Neural cell (in vitro differentiated cells): ENCODE results near the gene PRKCE. TPM values are rescaled to one million over a fixed set of nuclear protein-coding genes. Genes with fewer than 3 reads are reported as not detected.
"Not testable (repeated sequence)": the region's sequence is repeated elsewhere in the genome, so short reads cannot be mapped to it uniquely, and the experiment has no call there.

ENCODE experiments used
- H2AFZ ChIP-seq: fragments of 200-600, 300-800 bp; sonication (generic), shearing (Covaris generic); 2 replicates; pipeline ENCODE4 v1.6.0; 2014; ENCODE audit warnings: low read depth, mild to moderate bottlenecking, antibody characterized with exemption, low read length, moderate library complexity
- H3F3A ChIP-seq: fragments of 200-600 bp; shearing (Covaris generic); 2 replicates; pipeline ENCODE4 v1.6.1; 2016; ENCODE audit warnings: mild to moderate bottlenecking, moderate library complexity, mixed read lengths, antibody characterized with exemption, low read length; ENCODE audit not compliant: insufficient read depth, poor library complexity, severe bottlenecking
- H3K27ac ChIP-seq: fragments of 200-600, 300-800 bp; sonication (generic), shearing (Covaris generic); 2 replicates; pipeline ENCODE4 v1.5.1; 2014; ENCODE audit warnings: mild to moderate bottlenecking, low read length, moderate library complexity
- H3K27me3 ChIP-seq: fragments of 300-800, 200-600 bp; sonication (generic), shearing (Covaris generic); 2 replicates; pipeline ENCODE4 v1.6.0; 2014; ENCODE audit warnings: mild to moderate bottlenecking, low read depth, low read length, moderate library complexity; ENCODE audit not compliant: insufficient read depth
- H3K36me3 ChIP-seq: fragments of 300-800, 200-600 bp; sonication (generic), shearing (Covaris generic); 2 replicates; pipeline ENCODE4 v1.5.1; 2014; ENCODE audit warnings: mild to moderate bottlenecking, antibody characterized with exemption, low read length, moderate library complexity; ENCODE audit not compliant: insufficient read depth
- H3K4me2 ChIP-seq: fragments of 300-800, 200-600 bp; sonication (generic), shearing (Covaris generic); 2 replicates; pipeline ENCODE4 v1.6.0; 2014; ENCODE audit warnings: mild to moderate bottlenecking, low read length
- H3K4me3 ChIP-seq: fragments of 300-800, 200-600 bp; sonication (generic), shearing (Covaris generic); 2 replicates; pipeline ENCODE4 v1.5.1; 2014; ENCODE audit warnings: mild to moderate bottlenecking, low read length, moderate library complexity
- H3K79me2 ChIP-seq: fragments of 200-600 bp; shearing (Covaris generic); replicated peaks from 2 replicates; pipeline ENCODE4 v1.6.0; 2014; ENCODE audit warnings: mild to moderate bottlenecking, low read length, moderate library complexity; ENCODE audit not compliant: insufficient read depth
- H3K9ac ChIP-seq: fragments of 300-800, 200-600 bp; sonication (generic), shearing (Covaris generic); 2 replicates; pipeline ENCODE4 v1.6.1; 2016; ENCODE audit warnings: mild to moderate bottlenecking, low read length, mixed read lengths
- H3K9me2 ChIP-seq: fragments of 200-600 bp; shearing (Covaris generic); 2 replicates; pipeline ENCODE4 v1.6.1; 2016; ENCODE audit warnings: mild to moderate bottlenecking, low read length, mixed read lengths; ENCODE audit not compliant: insufficient read depth
- H3K9me3 ChIP-seq: fragments of 200-600, 300-800 bp; sonication (generic), shearing (Covaris generic); 2 replicates; pipeline ENCODE4 v1.6.1; 2016; ENCODE audit warnings: mild to moderate bottlenecking, mixed run types, low read length, moderate library complexity, mixed read lengths
- H4K20me1 ChIP-seq: fragments of 200-600 bp; shearing (Covaris generic); 2 replicates; pipeline ENCODE4 v1.6.1; 2016; ENCODE audit warnings: mild to moderate bottlenecking, mixed run types; ENCODE audit not compliant: insufficient read depth
- CTCF ChIP-seq: fragments of 450-650 bp; IDR thresholded peaks from 2 replicates; pipeline ENCODE4 v1.5.1; 2014; ENCODE audit warnings: antibody characterized with exemption, mild to moderate bottlenecking, moderate library complexity; ENCODE audit not compliant: poor library complexity, severe bottlenecking
- EP300 ChIP-seq: fragments of 450-650 bp; conservative IDR thresholded peaks from 2 replicates; pipeline ENCODE4 v1.6.1; 2014; ENCODE audit warnings: antibody characterized with exemption, mild to moderate bottlenecking, moderate library complexity; ENCODE audit not compliant: poor library complexity, severe bottlenecking
- EZH2 ChIP-seq: fragments of 200-600, 300-800 bp; shearing (Covaris generic), sonication (generic); IDR thresholded peaks from 2 replicates; pipeline ENCODE4 v1.6.1; 2014; ENCODE audit warnings: antibody characterized with exemption, low read length, borderline replicate concordance, mild to moderate bottlenecking; ENCODE audit not compliant: insufficient read depth, poor library complexity, severe bottlenecking
- MXI1 ChIP-seq: fragments of 450-650 bp; conservative IDR thresholded peaks from 2 replicates; pipeline ENCODE4 v1.6.1; 2014; ENCODE audit warnings: antibody characterized with exemption, mild to moderate bottlenecking; ENCODE audit not compliant: poor library complexity, severe bottlenecking
- POLR2AphosphoS5 ChIP-seq: IDR thresholded peaks from 2 replicates; pipeline ENCODE4 v1.6.1; 2012
- RAD21 ChIP-seq: fragments of 450-650 bp; conservative IDR thresholded peaks from 2 replicates; pipeline ENCODE4 v1.6.1; 2014; ENCODE audit warnings: antibody characterized with exemption, mild to moderate bottlenecking, moderate library complexity
- REST ChIP-seq: IDR thresholded peaks from 2 replicates; pipeline ENCODE4 v1.6.1; 2012; ENCODE audit warnings: borderline replicate concordance
- SMC3 ChIP-seq: fragments of 450-650 bp; conservative IDR thresholded peaks from 2 replicates; pipeline ENCODE4 v1.6.1; 2014; ENCODE audit warnings: antibody characterized with exemption, mild to moderate bottlenecking, moderate library complexity; ENCODE audit not compliant: poor library complexity
- TAF1 ChIP-seq: IDR thresholded peaks from 2 replicates; pipeline ENCODE4 v1.6.1; 2012; ENCODE audit warnings: low read depth
- polyA plus RNA-seq: library from polyadenylated mRNA; depleted of rRNA; stranded (reverse); fragments of >200 nt; gene quantifications from 2 replicates; pipeline ENCODE4 v1.2.3, GENCODE V29; 2014

Gene PRKCE
- polyA plus RNA-seq, 1 donor from 2014 or later, result 5.4 TPM

- H4K20me1 ChIP-seq, result no peaks in the 10 kb centered on the region
- H3K27me3 ChIP-seq, result no peaks in the 10 kb centered on the region
- H3K79me2 ChIP-seq, result no peaks in the 10 kb centered on the region
- no peak overlapping the region for H3K27ac ChIP-seq
- TF ChIP-seq SMC3 (no peak), EP300 (no peak), RAD21 (no peak), REST (no peak), TAF1 (no peak), MXI1 (no peak), EZH2 (no peak), CTCF (no peak), POLR2AphosphoS5 (no peak)
- H3K36me3 ChIP-seq, result no peaks in the 10 kb centered on the region
- no peaks in the 10 kb centered on the region for H3F3A ChIP-seq
- no peak overlapping the region for H2AFZ ChIP-seq
- no peak overlapping the region for H3K4me2 ChIP-seq
- H3K9me3 ChIP-seq, result no peaks in the 10 kb centered on the region
- no peaks in the 10 kb centered on the region for H3K9me2 ChIP-seq
- H3K4me3 ChIP-seq, result no peak overlapping the region
- H3K9ac ChIP-seq, result no peak overlapping the region
Observed at GRCh38 chr2:46216213-46216612, 564.7 kb downstream of the PRKCE start.

GRCh38 chr2:46223514-46223913 lies 572.0 kb downstream of the PRKCE start:
- not testable (repeated sequence) for H3K79me2 ChIP-seq, H3K36me3 ChIP-seq, H3K27me3 ChIP-seq, H3K9me3 ChIP-seq, H3F3A ChIP-seq, H3K9ac ChIP-seq, H3K27ac ChIP-seq, H3K9me2 ChIP-seq, H2AFZ ChIP-seq, H3K4me2 ChIP-seq, H4K20me1 ChIP-seq, H3K4me3 ChIP-seq

- no peak overlapping the region for H3K9ac ChIP-seq
- H3K9me3 ChIP-seq, result no peaks in the 10 kb centered on the region
- no peak overlapping the region for H2AFZ ChIP-seq
- no peaks in the 10 kb centered on the region for H3K36me3 ChIP-seq
- no peak for TF ChIP-seq POLR2AphosphoS5
- TF ChIP-seq SMC3, result no peak
- no peak for TF ChIP-seq RAD21
- no peak for TF ChIP-seq EZH2
- TF ChIP-seq TAF1, result no peak
- no peak for TF ChIP-seq EP300
- TF ChIP-seq REST, result no peak
- TF ChIP-seq MXI1, result no peak
- no peak for TF ChIP-seq CTCF
- no peaks in the 10 kb centered on the region for H3K27me3 ChIP-seq
- no peaks in the 10 kb centered on the region for H3K9me2 ChIP-seq
- H3K4me3 ChIP-seq, result no peak overlapping the region
- H3K27ac ChIP-seq, result no peak overlapping the region
- no peaks in the 10 kb centered on the region for H3F3A ChIP-seq
- no peak overlapping the region for H3K4me2 ChIP-seq
- H4K20me1 ChIP-seq, result no peaks in the 10 kb centered on the region
- H3K79me2 ChIP-seq, result no peaks in the 10 kb centered on the region
Observed at GRCh38 chr2:46225150-46225625, 573.7 kb downstream of the PRKCE start.
